Peyer's patch (tissue), 4 donors: Measurements from ENCODE around the gene KCNIP4. TPM values are rescaled to one million over a fixed set of nuclear protein-coding genes. Genes with fewer than 3 reads are reported as not detected.

ENCODE experiments used
- DNase-seq, 3 donors: peaks; one replicate each; pipeline ENCODE4 v3.0.0-alpha.2; 2017 to 2019
- H3K27ac ChIP-seq, 4 donors: fragments of 200-600 bp; sonication (generic); one replicate each; pipeline ENCODE4 v1.5.1; 2016 to 2019
- H3K27me3 ChIP-seq, 2 donors: fragments of 200-600 bp; sonication (generic); one replicate each; pipeline ENCODE4 v1.5.1; 2019
- H3K36me3 ChIP-seq, 3 donors: fragments of 200-600 bp; sonication (generic); one replicate each; pipeline ENCODE4 v1.5.1; 2016 to 2019
- H3K4me1 ChIP-seq, 4 donors: fragments of 200-600 bp; sonication (generic); one replicate each; pipeline ENCODE4 v1.5.1; 2016 to 2019
- H3K4me3 ChIP-seq, 4 donors: fragments of 200-600 bp; sonication (generic); 1 replicate in 3 of 4; 2 replicates in 1 of 4; pipeline ENCODE4 v1.5.1; 2016 to 2019; ENCODE audit warnings: mild to moderate bottlenecking in 1 of 4
- H3K9me3 ChIP-seq, 4 donors: fragments of 200-600 bp; sonication (generic); one replicate each; pipeline ENCODE4 v1.5.1; 2016 to 2019; ENCODE audit warnings: mild to moderate bottlenecking in 1 of 4
- POLR2A ChIP-seq, 2 donors: fragments of 450-650 bp; IDR thresholded peaks; one replicate each; pipeline ENCODE4 v1.5.1; 2017; ENCODE audit warnings: antibody characterized with exemption in 2 of 2, mild to moderate bottlenecking in 2 of 2, moderate library complexity in 2 of 2
- total RNA-seq, 4 donors: library from RNA; depleted of rRNA; stranded (reverse); fragments of >200 nt; gene quantifications; one replicate each; pipeline ENCODE4 v1.1.0, GENCODE V29; 2016
- TF ChIP-seq, protein P1 (sequence below), 6 experiments: fragments of 450-650 bp in 4 of 6; fragments of 200-600 bp in 2 of 6; sonication (generic) in 1 of 6; IDR thresholded peaks; one replicate each; pipeline ENCODE4 v1.5.1; 2017 to 2019; ENCODE audit warnings: antibody characterized with exemption in 6 of 6, mild to moderate bottlenecking in 3 of 6, moderate library complexity in 1 of 6

Gene KCNIP4
- total RNA-seq, 4 donors from 2014 or later = 2.8 TPM; not detected in 3

DNA sequence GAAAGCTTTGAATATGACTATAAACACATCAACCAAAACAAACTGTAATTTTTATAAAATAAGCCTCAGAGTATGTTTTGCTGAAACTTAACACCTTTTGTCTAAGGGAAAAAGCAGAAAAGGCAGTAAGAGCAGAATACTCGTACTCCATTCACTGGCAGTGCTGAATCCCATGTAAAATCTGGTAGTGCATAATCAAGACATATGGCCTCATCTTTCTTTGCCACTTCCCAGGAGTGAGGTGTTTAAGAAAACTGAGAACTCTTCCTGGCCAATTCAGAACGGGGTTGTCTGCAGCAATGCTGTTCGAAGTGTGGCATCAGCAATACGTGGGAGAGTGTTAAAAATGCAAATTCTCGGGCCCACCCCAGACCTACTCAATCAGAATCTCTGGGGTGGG is 946.3 kb downstream of the KCNIP4 start:
- Histone ChIP-seq H3K9me3 (no peaks in the 10 kb centered on the region), H3K4me1 (no peaks in the 10 kb centered on the region), H3K4me3 (no peak overlapping the region), H3K36me3 (no peaks in the 10 kb centered on the region), H3K27me3 (no peaks in the 10 kb centered on the region), H3K27ac (no peak overlapping the region)
- DNase-seq = no peak
- no peak for TF ChIP-seq POLR2A (IDR thresholded peaks at IDR 0.05)
- TF ChIP-seq, protein P1, sequence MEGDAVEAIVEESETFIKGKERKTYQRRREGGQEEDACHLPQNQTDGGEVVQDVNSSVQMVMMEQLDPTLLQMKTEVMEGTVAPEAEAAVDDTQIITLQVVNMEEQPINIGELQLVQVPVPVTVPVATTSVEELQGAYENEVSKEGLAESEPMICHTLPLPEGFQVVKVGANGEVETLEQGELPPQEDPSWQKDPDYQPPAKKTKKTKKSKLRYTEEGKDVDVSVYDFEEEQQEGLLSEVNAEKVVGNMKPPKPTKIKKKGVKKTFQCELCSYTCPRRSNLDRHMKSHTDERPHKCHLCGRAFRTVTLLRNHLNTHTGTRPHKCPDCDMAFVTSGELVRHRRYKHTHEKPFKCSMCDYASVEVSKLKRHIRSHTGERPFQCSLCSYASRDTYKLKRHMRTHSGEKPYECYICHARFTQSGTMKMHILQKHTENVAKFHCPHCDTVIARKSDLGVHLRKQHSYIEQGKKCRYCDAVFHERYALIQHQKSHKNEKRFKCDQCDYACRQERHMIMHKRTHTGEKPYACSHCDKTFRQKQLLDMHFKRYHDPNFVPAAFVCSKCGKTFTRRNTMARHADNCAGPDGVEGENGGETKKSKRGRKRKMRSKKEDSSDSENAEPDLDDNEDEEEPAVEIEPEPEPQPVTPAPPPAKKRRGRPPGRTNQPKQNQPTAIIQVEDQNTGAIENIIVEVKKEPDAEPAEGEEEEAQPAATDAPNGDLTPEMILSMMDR (IDR thresholded peaks at IDR 0.05) = no peak

- Histone ChIP-seq H3K4me1 (no peaks in the 10 kb centered on the region), H3K27me3 (no peaks in the 10 kb centered on the region), H3K4me3 (no peak overlapping the region), H3K27ac (no peak overlapping the region), H3K9me3 (no peaks in the 10 kb centered on the region), H3K36me3 (no peaks in the 10 kb centered on the region)
- no peak for TF ChIP-seq POLR2A (IDR thresholded peaks at IDR 0.05)
- TF ChIP-seq, protein P1 (IDR thresholded peaks at IDR 0.05) = no peak
- DNase-seq = no peak
Observed at GRCh38 chr4:21001490-21001889, 947.1 kb downstream of the KCNIP4 start.

DNA sequence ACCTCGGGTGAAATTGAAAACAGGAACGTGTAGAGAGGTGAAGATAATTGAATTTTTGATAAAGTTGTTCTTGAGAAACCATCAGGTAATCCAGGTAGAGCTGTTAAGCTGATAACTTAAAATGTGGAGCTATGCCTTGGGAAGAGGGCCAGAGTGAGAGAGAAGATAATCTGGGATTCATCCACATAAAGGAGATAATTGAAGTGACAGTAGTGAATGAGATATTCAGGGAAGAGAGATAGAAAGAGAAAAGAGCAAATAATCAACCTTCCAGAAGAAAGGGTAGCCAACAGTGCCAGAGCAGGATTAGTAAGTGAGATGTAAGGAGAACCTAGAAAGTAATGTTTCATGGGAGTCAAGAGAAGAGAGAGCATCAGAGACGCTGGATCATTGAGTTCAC is 950.7 kb downstream of the KCNIP4 start:
- DNase-seq = no peak
- no peak for TF ChIP-seq POLR2A (IDR thresholded peaks at IDR 0.05)
- TF ChIP-seq, protein P1 (IDR thresholded peaks at IDR 0.05) = no peak

DNA sequence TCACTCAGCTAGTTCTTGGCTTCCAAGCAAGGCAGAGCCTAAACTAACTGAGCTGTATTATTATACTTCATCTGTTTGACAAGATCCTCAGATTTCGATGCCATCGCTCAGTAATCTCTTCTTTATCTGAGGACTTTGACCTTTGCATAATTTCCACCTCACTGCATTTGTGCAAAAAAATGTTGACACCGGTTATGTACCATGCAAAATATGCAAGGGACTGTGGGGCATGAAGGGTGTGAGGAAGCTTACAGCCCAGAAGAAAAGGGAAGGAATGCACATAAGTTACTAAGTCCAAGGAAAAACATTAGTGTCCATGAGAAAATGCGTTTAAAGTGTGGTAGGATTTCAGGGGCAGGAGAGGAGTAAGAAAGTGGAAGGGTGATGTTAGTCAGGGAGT is 953.0 kb downstream of the KCNIP4 start:
- Histone ChIP-seq H3K4me1 (no peaks in the 10 kb centered on the region), H3K27me3 (no peaks in the 10 kb centered on the region), H3K4me3 (no peak overlapping the region), H3K27ac (no peak overlapping the region), H3K9me3 (no peaks in the 10 kb centered on the region), H3K36me3 (no peaks in the 10 kb centered on the region)
- DNase-seq = no peak
- TF ChIP-seq, protein P1 (IDR thresholded peaks at IDR 0.05) = no peak
- TF ChIP-seq POLR2A (IDR thresholded peaks at IDR 0.05) = no peak

More for the DNA sequence above, 950.7 kb downstream of the KCNIP4 start:
- Histone ChIP-seq H3K27me3 (no peaks in the 10 kb centered on the region), H3K36me3 (no peaks in the 10 kb centered on the region), H3K27ac (no peak overlapping the region), H3K4me1 (no peaks in the 10 kb centered on the region), H3K9me3 (no peaks in the 10 kb centered on the region), H3K4me3 (no peak overlapping the region)

DNA sequence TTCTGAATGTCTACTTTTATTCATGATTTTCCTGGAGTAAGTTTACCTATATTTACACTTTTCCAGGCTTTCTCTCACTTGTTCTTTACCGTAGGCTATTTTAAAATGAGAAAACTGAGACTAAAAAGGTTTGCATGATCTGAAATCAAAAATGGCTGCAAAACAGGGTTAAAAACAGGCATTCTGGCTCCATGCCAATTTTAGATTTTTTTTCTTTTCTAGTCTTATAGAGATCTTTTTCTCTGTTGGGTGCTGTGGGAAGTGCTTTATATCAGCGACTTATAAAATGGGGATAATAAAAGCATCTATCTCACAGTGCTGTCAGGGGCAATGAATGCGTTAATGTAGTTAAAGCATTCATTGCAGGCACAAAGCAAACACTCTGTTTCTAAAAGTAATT is 953.6 kb downstream of the KCNIP4 start:
- TF ChIP-seq POLR2A (IDR thresholded peaks at IDR 0.05) = no peak
- TF ChIP-seq, protein P1 (IDR thresholded peaks at IDR 0.05) = no peak
- Histone ChIP-seq H3K36me3 (no peaks in the 10 kb centered on the region), H3K9me3 (no peaks in the 10 kb centered on the region), H3K27me3 (no peaks in the 10 kb centered on the region), H3K4me3 (no peak overlapping the region), H3K4me1 (no peaks in the 10 kb centered on the region), H3K27ac (no peak overlapping the region)
- no peak for DNase-seq

GRCh38 chr4:20992002-20992401 is 956.6 kb downstream of the KCNIP4 start:
- no peaks in the 10 kb centered on the region for H3K9me3 ChIP-seq
- no peak for DNase-seq
- H3K4me3 ChIP-seq = no peak overlapping the region
- H3K36me3 ChIP-seq = no peaks in the 10 kb centered on the region
- H3K27me3 ChIP-seq = no peaks in the 10 kb centered on the region
- no peaks in the 10 kb centered on the region for H3K4me1 ChIP-seq
- H3K27ac ChIP-seq = no peak overlapping the region
- TF ChIP-seq, protein P1 (IDR thresholded peaks at IDR 0.05) = no peak
- TF ChIP-seq POLR2A (IDR thresholded peaks at IDR 0.05) = no peak
